Left forelimb (tissue), 1 donor: Measurements from ENCODE around the gene NVL.
"Not testable (repeated sequence)": the region's sequence is repeated elsewhere in the genome, so short reads cannot be mapped to it uniquely, and the experiment has no call there.

Source experiments
- DNase-seq: peaks from one replicate; pipeline ENCODE4 v3.0.0-alpha.2; 2018; ENCODE audit warnings: low spot score

The NVL gene

DNA sequence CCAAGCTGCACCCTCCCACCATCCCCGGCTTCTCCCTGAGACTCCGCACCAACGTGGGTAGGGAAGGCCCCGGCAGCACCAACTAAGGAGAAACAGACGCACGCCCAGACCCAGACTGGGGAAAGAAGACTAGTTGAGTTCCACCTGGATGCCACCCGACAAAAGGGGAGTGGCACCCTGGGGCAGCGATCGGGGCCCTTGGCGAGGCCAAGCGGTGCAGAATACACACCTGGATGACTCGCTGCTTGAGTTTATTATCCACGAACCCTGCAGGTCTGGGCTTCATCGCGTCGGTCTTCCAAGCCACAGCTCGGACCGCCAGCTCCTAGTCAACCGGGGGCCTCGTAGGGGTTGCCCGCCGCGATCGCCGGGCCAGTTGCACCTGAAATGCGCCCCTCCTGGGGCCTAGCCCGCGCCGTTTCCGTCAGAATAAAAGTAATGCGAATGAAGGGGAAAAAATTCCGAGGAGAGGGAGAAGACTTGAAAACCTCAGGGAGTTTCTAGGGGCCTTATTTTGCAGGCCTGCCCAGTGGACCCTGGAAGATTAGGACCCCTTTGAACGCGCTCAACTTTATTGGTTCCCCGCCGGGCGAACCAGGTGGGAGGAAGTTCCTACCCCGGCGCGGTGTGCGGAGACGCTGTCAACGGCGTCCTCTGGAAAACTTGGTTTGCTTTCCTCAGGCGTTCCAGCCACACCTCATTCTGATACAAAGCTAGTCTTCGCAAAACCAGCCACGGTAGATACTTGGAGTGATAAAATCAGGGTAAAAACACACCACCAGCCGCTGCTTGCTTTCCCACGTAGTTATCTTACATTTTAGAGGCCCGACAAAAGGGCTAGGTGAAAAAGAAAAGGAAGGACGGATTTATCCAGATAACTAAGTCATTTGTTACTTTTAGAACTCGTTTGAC, at the start of gene NVL:
Gene NVL, minus strand, starts transcription at position 331 of the 912 bp plus-strand sequence. Its CDS starts 45 bp downstream, at position 286.
- DNase-seq: peak; percentile 90

DNA sequence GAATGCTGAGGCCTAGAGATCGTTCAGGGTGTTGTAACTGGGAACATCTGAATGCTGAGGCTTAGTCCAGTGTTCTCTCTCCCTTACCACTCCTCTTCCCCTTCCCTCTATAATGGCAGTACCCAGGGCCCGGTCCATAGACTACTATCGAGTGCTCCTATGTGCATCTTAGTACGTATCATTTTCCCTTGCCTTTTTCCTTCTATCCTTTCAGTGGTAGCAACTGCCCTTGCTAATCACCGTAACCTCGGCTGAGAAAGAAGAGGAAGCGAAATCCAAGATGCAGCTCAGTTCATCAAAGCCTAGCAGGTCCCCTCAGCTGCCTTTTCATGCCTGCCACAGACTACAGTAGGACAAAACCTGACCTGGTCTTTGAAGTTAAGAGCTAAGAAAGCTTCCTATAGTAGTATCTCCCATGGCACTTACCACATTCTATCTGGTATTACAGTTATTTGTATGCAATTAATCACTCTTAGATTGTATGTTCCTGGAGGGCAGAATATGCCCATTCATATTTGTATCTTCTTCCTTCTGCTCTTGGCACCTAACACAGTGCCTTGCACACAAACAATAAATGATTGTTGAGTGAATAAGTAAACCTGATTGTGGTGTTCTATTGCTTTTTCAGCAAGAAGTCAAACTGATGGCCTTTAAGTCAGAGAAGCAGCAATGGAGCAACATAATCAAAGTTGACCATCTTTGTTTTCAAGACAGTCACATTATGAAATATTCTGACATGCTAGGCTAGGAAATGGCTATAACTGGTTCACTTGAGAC, 49.1 kb upstream of the NVL start:
- DNase-seq: no peak

DNA sequence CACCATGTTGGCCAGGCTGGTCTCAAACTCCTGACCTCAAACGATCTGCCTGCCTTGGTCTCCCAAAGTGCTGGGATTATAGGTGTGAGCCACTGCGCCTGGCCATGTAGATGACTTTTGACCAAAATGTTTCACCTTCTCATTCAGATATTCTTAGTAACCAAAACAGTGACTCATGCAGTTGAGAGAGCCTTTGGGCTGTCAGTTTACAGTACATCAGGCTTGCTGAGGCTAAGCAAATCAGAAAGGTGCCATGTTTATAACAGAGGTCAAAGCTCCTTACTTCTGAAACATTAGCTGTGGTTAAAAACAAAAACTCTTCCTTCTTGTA, 47.7 kb upstream of the NVL start:
- no peak for DNase-seq

DNA sequence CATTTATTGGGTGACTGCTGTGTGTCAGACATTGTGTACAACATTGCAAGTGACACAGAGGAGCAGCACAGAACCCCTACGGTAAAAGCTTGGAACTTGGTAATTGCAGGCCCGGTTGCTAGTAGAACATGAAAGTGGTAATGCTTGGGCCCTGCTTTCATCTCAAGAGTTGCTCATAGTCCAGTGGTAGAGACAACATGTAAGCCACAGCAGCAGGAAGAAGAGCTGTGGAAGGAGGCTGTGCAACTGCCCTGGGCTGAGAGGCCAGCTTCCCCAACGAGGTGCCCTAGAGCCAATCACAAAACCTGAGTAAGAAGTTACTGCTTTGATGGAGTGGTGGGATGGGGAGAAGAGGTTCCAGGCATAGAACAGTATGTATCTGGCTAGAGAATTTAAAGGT, 45.1 kb upstream of the NVL start:
- no peak for DNase-seq

DNA sequence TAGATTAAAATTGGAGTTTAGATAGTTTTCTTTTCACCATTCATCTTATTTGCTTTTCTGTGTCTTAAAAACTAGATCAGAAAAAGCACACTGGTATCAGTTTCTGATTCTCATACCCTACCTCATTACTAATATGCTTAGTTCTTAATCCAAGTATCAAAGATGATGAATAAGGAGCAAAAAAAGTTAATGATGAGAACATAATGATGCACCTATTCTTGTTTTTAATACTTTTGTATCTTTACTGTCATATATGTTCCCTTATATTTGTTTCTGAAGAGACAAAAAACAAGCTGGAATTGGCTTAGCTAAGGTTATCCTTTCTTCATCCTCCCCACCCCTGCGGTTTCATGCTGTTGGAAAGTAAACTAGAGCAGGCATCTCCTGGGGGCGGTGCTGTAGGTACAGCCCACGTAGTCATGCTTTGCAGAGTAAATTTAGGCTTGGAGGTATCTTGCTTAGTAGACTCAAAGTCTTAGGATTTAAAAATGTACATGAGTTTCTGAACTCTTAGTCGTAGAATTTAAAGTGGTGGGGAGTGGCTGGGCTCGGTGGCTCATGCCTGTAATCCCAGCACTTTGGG, 43.1 kb upstream of the NVL start:
- DNase-seq: no peak

DNA sequence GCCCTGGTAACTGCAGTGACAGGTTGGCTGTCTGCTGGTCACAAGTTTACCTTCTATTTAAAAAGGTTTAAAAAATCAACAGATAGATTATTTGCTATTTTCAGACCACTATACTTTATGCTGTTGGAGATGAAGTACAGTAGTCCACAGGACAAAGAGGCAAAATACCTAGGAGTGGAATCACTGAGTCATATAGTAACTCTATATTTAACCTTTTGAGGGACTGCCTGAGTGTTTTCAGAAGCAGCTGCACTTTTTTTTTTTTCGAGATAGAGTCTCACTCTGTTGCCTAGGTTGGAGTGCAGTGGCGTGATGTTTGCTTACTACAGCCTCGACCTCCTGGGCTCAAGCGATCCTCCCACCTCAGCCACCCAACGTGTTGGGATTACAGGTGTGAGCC, 38.4 kb upstream of the NVL start:
- DNase-seq: no peak

DNA sequence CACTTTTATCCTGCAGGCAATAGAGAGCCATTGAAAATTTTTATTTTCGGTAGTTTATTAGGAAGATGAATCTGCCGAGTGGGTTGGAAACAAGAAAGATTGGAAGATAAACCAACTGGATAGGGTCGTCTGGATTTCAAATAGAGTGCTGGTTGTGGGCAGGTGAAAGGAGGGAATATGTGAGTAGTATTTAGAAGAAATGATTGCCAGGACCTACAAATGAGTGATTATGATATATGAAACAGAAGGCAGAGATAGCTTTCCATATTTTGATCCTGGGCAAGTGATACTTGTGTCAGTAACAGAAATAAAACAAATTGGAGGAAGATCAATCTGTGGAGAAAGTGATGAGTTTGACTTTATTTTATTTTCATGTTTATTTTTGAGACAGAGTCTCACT, 29.2 kb upstream of the NVL start:
- no peak for DNase-seq

DNA sequence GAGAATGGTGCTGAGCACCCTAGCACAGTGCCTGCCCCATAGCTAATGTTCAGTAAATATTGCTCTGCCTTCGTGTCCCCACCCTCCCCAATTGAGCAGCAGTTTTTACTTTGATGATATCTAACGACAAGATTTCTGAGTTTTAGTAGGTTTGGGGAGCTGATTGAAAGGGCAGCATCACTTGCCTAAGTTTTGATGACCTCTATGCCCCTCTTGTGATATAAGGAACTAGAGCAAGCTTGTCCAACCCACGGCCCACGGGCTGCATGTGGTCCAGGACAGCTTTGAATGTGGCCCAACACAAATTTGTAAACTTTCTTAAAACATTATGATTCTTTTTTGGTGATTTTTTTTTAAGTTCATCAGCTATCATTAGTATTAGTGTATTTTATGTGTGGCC, 28.3 kb upstream of the NVL start:
- DNase-seq: no peak

DNA sequence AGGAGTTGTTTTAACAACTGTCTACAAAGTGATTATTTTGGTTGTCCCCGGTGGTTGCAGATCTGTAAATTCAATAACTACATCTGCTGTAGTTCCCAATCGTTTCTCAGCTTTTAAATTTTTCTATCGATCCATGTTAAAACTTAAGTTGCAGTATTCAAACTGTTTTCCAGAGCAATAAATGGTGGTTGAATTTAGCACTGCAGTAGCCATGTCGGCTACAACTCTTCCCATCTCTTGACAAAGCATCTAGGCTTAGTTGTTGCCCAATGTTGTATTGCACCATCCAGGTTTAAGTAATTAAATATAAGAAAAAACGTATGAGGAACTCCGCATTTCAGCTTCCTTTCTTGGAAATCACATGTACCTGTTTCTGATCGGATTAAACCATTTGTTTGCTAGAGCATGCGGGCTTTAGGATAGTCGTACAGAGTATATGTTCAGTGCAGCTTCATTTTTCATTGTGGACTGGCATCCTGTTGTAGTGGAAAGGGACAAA, 27.7 kb upstream of the NVL start:
- no peak for DNase-seq

DNA sequence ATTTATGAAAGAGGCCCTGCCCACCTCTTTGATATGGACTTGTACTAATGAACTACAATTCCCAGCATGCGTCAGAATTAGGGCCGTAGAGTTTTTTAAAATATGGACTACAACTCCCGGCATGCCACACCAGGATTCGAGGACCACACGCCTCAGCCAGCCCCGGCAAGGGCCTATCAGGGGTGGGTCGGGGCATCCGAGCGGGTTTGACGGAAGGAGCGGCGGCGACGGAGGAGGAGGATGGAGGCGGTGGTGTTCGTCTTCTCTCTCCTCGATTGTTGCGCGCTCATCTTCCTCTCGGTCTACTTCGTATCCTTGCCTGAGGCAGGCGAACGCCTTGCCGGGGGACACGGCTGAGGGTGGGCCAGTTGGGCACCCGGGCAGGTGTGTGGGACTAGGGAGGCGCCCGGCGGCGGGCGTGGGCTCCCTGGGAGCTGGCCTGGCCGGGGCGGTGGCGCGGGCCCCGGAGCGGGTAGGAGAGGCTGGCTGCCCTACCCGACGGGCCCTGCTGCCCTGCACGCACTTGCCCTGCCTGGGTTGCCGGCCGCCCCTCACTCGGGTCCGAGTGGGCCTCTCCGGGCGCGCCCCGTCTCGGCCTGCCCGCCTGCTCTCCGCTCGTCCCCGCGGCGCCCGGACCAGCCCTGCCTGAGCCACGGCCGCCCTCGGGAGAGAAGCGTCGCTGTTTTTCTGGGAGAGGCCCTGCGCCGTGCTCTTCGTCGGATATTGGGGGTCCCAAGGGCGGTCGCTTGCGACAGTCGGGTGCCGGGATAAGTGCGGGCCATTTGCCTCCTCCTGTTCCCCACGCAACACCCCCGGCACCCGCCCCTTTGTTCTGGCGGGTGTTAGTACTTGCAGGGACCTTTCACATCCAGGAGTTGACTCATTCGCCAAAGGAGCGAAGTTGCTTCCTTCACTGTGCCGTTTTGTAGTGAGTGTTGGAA, 27.0 kb upstream of the NVL start, which contains the start of gene CNIH4:
Gene CNIH4, plus strand, starts transcription at position 195 of the 941 bp plus-strand sequence. Its CDS starts 46 bp downstream, at position 241.
- peak; percentile 89 for DNase-seq

DNA sequence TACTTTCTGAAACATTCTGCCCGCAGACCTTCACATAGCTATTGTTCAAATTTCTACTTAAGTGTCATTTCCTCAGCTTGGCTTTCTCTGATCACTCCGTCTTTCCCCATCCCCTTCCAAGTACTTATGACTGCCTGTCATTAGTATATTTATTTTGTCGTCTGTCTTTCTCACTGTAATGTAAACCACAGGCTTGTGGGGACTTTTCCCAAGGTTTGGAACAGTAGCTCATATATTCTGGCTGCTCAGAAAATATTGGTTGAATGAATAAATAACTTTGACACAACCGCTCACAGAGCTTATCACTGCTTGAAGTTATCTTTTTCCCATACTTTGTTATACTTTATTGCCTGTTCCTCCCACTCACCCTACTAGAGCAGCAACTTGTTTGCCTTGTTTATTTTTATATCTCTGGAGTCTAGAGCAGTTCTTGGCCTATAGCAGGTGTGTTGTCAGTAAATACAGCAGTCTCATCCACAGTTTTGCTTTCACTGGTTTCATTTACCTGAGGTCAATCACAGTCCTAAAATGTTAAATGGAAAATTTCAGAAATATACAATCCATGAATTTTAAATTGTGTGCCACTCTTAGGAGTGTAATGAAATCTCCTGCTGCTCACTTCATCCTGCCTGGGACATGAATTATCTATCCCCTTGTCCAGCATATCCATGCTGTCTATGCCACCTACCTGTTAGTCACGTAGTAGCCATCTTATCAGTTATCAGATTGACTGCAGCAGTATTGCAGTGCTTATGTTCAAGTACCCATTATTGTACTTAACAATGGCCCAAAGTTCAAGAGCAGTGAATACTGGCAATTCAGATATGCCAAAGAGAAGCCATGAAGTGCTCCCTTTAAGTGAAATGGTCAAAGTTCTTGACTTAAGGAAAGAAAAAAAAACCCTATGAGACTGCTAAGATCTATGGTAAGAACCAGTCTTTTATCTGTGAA, 24.3 kb upstream of the NVL start:
- no peak for DNase-seq

DNA sequence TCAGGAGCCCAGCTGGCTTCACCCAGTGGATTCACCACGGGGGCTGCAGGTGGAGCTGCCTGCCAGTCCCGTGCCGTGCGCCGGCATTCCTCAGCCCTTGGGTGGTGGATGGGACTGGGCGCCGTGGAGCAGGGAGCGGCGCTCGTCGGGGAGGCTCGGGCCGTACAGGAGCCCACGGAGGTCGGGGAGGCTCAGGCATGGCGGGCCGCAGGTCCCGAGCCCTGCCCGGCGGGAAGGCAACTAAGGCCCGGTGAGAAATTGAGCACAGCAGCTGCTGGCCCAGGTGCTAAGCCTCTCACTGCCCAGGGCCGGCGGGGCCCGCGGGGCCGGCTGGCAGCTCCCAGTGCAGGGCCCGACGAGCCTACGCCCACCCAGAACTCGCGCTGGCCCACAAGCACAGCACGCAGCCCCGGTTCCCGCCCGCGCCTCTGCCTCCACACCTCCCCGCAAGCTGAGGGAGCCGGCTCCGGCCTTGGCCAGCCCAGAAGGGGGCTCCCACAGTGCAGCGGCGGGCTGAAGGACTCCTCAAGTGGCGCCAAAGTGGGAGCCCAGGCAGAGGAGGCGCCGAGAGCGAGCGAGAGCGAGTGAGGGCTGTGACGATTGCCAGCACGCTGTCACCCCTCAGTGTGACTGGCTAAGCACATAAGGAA, 22.6 kb upstream of the NVL start:
- not testable (repeated sequence) for DNase-seq

DNA sequence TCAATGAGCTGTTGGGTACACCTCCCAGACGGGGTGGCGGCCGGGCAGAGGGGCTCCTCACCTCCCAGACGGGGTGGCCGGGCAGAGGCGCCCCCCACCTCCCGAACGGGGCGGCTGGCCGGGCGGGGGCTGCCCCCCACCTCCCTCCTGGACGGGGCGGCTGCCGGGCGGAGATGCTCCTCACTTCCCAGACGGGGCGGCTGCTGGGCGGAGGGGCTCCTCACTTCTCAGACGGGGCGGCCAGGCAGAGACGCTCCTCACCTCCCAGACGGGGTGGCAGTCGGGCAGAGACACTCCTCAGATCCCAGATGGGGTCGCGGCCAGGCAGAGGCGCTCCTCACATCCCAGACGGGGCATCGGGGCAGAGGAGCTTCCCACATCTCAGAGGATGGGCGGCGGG, 19.7 kb upstream of the NVL start:
- DNase-seq: not testable (repeated sequence)

DNA sequence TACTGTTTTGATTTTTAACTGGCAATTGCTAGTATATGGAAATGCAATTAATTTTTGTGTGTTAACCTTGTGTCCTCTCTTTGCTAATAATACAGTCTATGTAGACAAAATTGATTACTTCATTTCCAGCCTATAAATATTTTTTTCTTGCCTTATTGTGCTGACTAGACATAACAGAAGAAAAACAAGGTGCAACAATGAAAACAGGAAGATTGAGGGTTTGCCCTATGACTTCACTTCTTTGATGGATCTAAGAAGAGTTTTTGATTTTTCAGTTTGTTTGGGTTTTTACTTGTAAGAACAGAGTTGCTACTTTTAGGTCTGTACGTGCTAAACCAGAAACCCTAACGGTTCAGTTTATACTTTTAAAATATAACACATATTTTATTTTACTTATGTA, 18.2 kb upstream of the NVL start:
- DNase-seq: no peak

DNA sequence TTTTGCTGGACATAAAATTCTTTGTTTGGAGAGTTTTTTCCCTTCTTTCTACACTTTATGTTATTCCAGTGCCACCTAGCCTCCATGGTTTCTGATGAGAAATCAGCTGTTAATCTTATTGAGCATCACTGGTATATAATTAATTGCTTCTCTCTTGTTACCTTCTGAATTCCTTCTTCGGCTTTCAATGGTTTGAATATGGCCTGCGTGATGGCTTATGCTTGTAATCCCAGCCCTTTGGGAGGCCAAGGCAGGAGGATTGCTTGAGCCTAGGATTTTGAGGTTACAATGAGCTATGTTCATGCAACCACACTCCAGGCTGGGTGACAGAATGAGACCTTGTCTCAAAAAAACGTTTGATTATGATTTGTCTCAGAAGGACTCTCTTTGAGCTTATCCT, 13.7 kb upstream of the NVL start:
- no peak for DNase-seq

DNA sequence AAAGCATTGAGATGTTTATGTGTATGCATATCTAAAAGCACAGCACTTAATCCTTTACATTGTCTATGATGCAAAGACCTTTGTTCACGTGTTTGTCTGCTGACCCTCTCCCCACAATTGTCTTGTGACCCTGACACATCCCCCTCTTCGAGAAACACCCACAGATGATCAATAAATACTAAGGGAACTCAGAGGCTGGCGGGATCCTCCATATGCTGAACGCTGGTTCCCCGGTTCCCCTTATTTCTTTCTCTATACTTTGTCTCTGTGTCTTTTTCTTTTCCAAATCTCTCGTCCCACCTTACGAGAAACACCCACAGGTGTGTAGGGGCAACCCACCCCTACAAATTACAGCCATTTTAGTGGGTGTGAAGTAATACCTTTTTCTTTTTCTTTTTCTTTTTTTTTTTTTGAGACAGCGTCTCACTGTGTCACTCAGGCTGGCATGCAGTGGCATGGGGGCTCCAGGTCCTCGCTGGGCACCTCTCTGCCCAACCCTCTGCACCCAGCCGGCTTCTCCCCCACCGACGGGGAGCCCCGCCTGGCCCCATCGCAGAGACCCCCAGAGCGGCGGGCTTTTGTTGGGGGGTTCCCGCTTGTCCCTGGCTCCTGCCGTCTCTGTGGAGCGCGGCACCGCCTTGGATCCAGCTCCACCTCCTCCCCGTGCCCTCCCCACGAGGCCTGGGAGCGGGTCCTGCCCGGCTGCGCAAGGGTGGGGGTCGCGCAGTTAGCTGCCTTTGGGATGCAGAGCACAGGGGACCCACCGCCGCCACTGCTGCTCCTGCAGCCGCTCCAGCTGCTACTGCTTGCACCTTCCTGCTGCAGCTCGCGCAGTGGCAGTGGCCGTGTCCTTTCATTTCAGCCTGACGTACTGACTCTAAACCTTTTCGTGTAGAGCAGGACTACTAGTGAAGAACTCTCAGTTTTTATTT, 10.7 kb upstream of the NVL start:
- not testable (repeated sequence) for DNase-seq

DNA sequence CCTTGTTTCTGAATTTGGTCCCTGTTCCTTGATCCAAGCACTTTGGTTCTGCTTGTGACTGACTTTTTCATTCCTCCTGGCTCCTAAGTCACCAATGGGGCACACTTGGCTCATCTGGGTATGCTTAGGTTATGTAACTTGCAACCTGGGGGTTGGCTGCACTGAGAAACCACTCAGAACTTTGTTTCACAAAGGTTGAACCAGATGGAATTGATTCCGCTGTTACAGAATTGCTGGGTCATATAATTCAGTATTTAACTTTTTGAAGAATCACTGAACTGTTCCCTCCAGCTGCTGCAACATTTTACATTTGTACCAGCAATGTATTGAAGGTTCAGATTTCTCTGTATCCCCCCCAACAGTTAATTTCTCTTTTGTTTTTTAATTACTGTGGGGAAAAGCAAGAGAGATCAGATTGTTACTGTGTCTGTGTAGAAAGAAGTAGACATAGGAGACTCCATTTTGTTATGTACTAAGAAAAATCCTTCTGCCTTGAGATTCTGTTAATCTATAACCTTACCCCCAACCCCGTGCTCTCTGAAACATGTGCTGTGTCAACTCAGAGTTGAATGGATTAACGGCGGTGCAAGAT, 9.6 kb upstream of the NVL start:
- DNase-seq: no peak

DNA sequence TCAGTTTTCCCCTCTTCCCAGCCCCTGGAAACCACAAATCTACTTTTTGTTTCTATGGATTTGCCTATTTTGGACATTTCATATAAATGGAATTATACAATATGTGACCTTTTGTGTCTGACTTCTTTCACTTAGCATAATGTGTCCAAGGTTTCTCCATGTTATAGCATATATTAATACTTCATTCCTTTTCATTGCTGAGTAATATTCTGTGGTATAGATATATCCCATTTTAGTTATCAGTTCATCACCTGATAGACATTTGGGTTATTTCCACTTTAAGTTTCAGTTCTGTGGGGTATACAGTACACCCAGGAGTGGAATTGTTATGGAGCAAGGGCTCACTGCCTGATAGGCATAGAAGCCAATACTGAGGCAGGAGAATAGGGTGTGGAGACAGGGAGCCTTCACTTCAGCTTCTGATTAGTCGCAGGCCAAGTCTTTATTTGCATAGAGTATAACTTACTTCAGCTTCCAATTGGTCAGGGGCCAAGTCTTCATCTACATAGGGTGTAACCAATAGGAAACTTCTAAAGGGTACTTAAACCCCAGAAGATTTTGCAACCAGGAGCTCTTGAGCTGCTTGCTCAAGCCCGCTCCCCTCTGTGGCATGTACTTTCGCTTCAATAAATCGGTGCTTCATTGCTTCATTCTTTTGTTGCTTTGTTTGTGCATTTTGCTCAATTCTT, 8.3 kb upstream of the NVL start:
- DNase-seq: no peak
